ENCODE data around the gene TPSB2.

GRCh38 chr16:1206786-1207185, 23.2 kb downstream of the TPSB2 start:
- no peak for TF ChIP-seq EZH2 (IDR thresholded peaks at IDR 0.05; ENCODE audit: insufficient read depth, low read length)
- no peak for TF ChIP-seq CTCF (IDR thresholded peaks at IDR 0.05; ENCODE audit: insufficient read depth, low read depth, low read length)

Measured in astrocyte (in vitro differentiated cells and primary cell).